Measurements from ENCODE around the gene PCDH11Y. TPM values are rescaled to one million over a fixed set of nuclear protein-coding genes. Genes with fewer than 3 reads are reported as not detected.
"Not testable (repeated sequence)": the region's sequence is repeated elsewhere in the genome, so short reads cannot be mapped to it uniquely, and the experiment has no call there.

Gene PCDH11Y, protein sequence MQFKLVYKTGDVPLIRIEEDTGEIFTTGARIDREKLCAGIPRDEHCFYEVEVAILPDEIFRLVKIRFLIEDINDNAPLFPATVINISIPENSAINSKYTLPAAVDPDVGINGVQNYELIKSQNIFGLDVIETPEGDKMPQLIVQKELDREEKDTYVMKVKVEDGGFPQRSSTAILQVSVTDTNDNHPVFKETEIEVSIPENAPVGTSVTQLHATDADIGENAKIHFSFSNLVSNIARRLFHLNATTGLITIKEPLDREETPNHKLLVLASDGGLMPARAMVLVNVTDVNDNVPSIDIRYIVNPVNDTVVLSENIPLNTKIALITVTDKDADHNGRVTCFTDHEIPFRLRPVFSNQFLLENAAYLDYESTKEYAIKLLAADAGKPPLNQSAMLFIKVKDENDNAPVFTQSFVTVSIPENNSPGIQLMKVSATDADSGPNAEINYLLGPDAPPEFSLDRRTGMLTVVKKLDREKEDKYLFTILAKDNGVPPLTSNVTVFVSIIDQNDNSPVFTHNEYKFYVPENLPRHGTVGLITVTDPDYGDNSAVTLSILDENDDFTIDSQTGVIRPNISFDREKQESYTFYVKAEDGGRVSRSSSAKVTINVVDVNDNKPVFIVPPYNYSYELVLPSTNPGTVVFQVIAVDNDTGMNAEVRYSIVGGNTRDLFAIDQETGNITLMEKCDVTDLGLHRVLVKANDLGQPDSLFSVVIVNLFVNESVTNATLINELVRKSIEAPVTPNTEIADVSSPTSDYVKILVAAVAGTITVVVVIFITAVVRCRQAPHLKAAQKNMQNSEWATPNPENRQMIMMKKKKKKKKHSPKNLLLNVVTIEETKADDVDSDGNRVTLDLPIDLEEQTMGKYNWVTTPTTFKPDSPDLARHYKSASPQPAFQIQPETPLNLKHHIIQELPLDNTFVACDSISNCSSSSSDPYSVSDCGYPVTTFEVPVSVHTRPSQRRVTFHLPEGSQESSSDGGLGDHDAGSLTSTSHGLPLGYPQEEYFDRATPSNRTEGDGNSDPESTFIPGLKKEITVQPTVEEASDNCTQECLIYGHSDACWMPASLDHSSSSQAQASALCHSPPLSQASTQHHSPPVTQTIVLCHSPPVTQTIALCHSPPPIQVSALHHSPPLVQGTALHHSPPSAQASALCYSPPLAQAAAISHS (N-terminal part only)
- under 0.01 TPM for total RNA-seq

GRCh38 chrY:5000057-5000456, at the start of gene PCDH11Y:
Gene PCDH11Y (plus strand): TSS chrY:5000296. CDS start chrY:5057100, 56,804 bp downstream.
- peak in 2 of 3 donors; percentile 42 to 70 for DNase-seq (ENCODE audit: low read depth in 2 of 3, low spot score in 2 of 3)

- not testable (repeated sequence) for DNase-seq (ENCODE audit: low read depth in 2 of 3, low spot score in 2 of 3)
Measured at GRCh38 chrY:4967894-4968293, 32.2 kb upstream of the PCDH11Y start.

DNA sequence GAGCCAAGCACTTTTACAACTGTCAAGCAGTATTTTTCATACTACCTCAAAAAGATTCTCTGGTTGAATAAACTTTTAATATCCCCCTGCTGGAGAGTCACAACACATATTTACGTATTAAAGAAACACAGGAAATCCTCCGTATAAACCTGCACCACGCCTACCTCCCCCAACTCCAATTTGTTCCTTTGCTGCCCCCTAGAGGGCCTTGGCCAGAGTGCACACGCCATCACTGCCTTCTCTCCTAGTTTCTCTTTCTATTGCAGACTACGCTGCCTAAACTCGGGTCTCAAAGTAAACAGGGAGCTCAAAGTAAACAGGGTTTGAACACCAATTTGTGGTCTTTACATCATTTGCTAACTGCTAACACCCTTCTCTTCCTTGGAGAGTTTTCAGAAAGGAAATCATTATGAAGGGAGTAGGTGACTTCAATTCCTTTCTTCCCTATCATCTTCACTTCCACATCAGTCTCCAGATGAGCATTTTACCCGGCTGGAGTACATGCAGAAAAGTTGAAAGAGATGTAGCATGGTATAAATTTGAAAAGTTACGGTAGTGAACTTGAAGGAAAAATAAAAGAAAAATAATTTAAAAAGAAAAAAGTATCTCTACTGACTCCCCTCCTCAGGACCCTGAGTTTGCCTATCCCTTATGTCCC, 8.2 kb upstream of the PCDH11Y start:
- DNase-seq (ENCODE audit: low read depth in 2 of 3, low spot score in 2 of 3): not testable (repeated sequence)

GRCh38 chrY:4994892-4995291, 5.2 kb upstream of the PCDH11Y start:
- peak in 1 of 3 donors; percentile 6 for DNase-seq (ENCODE audit: low read depth in 2 of 3, low spot score in 2 of 3)

GRCh38 chrY:5002476-5003184, 2.5 kb downstream of the PCDH11Y start:
- DNase-seq (ENCODE audit: low read depth in 2 of 3, low spot score in 2 of 3): not testable (repeated sequence)

- not testable (repeated sequence) for DNase-seq (ENCODE audit: low read depth in 2 of 3, low spot score in 2 of 3)
Measured at GRCh38 chrY:5038972-5039523, 39.0 kb downstream of the PCDH11Y start.

GRCh38 chrY:5083017-5083416, 82.9 kb downstream of the PCDH11Y start:
- DNase-seq (ENCODE audit: low read depth in 2 of 3, low spot score in 2 of 3): not testable (repeated sequence)

DNA sequence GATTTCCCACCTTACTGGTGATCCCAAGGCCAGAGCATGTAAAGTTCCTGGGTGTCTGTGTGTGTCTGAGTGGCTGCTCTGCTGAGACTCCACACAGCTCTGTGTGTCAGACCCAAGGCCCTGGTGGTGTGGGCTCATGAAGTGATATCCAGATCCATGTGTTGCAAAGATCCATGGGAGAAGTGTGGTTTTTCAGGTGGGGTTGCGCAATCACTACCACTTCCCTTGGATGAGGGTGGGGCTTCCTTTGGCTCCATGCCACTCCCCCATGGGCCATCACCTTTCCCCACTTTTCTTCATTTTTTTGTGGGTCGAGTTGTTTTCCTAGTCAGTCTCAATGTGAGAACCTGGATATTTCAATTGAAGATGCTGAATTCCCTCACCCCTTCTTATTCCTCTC, 182.9 kb downstream of the PCDH11Y start:
- DNase-seq (ENCODE audit: low read depth in 2 of 3, low spot score in 2 of 3): not testable (repeated sequence)

GRCh38 chrY:5215116-5215515, 215.0 kb downstream of the PCDH11Y start:
- DNase-seq (ENCODE audit: low read depth in 2 of 3, low spot score in 2 of 3): not testable (repeated sequence)

DNA sequence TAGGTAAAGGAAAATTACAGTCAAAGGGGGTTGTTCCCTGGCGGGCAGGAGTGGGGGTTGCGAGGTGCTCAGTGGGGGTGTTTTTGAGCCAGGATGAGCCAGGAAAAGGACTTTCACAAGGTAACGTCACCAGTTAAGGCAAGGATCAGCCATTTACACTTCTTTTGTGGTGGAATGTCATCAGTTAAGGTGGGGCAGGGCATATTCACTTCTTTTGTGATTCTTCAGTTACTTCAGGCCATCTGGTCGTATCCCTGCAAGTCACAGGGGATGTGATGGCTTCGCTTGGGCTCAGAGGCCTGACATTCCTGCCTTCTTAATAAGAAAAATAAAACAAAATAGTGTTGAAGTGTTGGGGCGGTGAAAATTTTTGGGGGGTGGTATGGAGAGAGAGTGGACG, 324.8 kb downstream of the PCDH11Y start:
- not testable (repeated sequence) for DNase-seq (ENCODE audit: low read depth in 2 of 3, low spot score in 2 of 3)

GRCh38 chrY:5342220-5342619, 342.1 kb downstream of the PCDH11Y start:
- DNase-seq (ENCODE audit: low read depth in 2 of 3, low spot score in 2 of 3): not testable (repeated sequence)

DNA sequence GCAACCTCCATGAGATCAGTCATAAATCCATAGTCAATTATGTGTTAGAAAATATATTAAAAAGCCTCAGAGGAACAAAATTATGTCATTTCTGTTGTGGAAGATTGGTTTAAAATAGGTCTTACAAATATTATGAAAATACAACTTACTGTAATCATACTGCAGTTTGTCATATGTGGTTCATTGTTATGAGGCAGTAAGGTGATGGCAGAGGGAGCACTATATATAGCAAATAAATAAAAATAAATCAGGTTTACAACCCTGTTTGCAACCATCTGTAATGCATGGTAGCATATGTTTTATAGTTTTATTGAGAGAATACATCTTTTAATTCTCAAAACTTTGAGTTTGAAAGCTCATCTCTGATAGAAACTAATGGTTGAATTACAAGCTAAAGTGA, 543.6 kb downstream of the PCDH11Y start:
- DNase-seq (ENCODE audit: low read depth in 2 of 3, low spot score in 2 of 3): not testable (repeated sequence)

GRCh38 chrY:5638589-5638988, 638.5 kb downstream of the PCDH11Y start:
- not testable (repeated sequence) for DNase-seq (ENCODE audit: low read depth in 2 of 3, low spot score in 2 of 3)

DNA sequence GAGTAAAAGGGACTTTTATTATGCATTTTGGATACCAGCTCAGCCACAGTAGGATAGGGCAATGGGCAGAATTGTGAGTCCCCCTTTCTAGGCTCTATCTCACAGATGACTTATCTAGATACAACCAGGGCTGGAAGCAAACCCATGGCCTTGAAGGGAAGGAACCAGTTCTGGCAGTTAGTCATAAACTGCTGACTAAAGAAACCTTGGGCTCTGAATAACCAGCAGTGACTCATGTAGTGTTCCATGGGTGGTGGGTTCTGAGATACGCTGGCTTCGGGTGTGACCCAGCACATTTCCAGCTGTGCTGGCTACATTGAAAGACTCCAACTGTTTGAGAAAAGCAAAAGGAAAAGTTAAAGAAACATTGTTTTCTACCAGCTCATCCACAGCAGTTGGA, 679.2 kb downstream of the PCDH11Y start:
- DNase-seq (ENCODE audit: low read depth in 2 of 3, low spot score in 2 of 3): not testable (repeated sequence)

DNA sequence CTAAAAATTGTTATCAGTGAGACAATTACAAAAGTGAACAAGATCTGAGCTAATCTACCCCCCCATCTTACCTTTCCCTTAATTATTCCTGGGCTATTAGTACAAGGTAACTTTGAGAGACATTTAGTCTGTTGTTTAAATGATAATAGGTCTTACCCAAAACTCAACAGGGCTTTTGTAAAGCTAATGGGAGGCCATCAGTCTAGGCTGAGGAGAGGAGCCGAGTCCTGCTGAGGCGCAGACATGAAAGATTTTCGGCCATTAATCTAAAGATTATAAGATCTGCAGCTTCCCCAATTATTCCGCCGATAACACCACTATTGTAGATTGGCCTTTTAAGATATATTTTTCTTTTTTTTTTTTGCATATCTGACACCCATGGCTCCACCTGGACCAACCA, 708.6 kb downstream of the PCDH11Y start:
- not testable (repeated sequence) for DNase-seq (ENCODE audit: low read depth in 2 of 3, low spot score in 2 of 3)

GRCh38 chrY:5709788-5710381, 709.8 kb downstream of the PCDH11Y start:
- not testable (repeated sequence) for DNase-seq (ENCODE audit: low read depth in 2 of 3, low spot score in 2 of 3)

DNA sequence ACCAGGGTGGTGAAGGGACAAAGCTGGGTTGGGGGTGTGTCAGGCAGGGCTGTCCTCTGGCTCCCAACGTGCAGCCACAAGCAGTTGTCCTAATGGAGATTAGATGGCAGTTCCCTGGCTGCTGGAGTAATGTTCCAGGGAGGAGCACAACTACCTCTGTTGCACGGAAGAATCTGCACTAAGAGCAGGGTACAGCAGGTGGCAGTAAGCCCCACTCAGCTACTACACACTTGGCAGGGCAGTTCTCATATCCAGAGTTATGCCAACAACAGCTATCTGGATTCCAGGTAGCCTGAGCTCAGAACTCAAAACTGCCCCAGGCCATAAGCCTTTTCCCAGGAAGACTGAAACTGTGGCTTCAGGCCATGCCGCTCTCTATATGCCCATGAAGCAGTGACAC, 761.3 kb downstream of the PCDH11Y start:
- not testable (repeated sequence) for DNase-seq (ENCODE audit: low read depth in 2 of 3, low spot score in 2 of 3)

GRCh38 chrY:5776485-5776884, 776.4 kb downstream of the PCDH11Y start:
- DNase-seq (ENCODE audit: low read depth in 2 of 3, low spot score in 2 of 3): not testable (repeated sequence)

All from hematopoietic multipotent progenitor cell (in vitro differentiated cells).